GM19324 (cell line): ENCODE results near the gene RNF130.

ENCODE experiments used
- ATAC-seq: cut with Tn5 transposase; IDR thresholded peaks from one replicate; pipeline ENCODE4 v1.9.1; 2021; ENCODE audit warnings: mild to moderate bottlenecking, moderate library complexity; ENCODE audit not compliant: unreplicated experiment, low FRiP score

Gene RNF130

DNA sequence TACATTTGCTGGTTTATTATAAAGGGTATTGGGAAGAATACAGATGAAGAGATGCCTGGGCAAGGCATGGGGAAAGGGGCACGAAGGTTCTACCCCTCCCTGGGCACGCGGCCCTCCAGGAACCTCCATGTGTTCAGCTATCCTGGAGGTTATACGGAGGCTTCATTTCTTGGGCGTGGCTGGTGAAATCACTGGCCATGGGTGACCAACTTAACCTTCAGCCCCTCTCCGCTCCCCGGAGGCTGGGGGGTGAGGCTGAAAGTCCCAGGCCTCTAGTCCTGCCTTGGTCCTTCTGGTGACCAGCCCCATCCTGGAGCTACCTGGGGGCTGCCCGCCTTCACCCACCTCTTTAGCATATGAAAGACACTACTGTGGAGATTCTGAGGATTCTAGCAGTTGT lies 17.0 kb upstream of the RNF130 start:
- ATAC-seq, result no peak

DNA sequence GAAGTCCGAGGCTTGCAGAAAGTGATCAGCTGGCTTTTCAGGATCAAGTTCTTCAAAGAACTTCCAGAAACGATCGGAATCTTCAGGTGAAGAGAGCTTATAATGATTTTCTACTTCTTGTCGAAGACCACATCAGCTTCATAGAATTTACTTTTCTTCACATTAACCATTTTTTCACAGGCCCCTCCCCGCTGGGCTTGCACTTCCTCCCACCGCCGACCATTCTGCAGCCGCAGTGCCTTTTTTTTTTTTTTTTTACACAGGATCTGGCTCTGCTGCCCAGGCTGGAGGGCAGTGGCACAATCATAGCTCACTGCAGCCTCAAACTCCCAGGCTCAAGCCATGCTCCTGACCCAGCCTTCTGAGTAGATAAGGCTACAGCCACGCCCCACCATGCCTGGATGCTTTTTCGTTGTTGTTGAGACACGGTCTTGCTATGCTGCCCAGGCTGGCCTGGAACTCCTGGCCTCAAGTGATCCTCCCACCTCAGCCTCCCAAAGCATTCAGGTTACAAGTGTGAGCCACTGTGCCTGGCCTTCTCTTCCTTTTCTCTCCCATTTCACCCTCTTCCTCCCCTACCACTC lies 15.3 kb upstream of the RNF130 start:
- ATAC-seq, result no peak

DNA sequence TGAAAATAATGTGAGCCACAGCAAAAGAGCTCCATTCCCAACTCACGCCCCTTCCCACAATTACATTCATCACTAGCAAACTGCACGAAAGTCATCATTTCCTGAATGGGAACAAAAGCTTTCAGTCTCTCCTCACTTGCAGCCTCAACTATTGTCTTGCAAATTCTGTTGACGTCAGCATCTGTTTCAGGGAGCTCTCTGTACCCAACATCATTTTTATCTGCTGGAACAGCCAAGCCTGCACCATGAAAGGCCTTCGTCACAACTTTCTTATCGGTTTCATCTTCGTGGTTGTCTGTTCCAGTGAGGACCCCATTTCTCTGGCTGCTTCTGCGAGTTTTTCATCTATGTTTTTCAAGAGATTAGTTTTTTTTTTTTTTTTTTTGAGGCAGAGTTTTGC lies 14.3 kb upstream of the RNF130 start:
- no peak for ATAC-seq

DNA sequence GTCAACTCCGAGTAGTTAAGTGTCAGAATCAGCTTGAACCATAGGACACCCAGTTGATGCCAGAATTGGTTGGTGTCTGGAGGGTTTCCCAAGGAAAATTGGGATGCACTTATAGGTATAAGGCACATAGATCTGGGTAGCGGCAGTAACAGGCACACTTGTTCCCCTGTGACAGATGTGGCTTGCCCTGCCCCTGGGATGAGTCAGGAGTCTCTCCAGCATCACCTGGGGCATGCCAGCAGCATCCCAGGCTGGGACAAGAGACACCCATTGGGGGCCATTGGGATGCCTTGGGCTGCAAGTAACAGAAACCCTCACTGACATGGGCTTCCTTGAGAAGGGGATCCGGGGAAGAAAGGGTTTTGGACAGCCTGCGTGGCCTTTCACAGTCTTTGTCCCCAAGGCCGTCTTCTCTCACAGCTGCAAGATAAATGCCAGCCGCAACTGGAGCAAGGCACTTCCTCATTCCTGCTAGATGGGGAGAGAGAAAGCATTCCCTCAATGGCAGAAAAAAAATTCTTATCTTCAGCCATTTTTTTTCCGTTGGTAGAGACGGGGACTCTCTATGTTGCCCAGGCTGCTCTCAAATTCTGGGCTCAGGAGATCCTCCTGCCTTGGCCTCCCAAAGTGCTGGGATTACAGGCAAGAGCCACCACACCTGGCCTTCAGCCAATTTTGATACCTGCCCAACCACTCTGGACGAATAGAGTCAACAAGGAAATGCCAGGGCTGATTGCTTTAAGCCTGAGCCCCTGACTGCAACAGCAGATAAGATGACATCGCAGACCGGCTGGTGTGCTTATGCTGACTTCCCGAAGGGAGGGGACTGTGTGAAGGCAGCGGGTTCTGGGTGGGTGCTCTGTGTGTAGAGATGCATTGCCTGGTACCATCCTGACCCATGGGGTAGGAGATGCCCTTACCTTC lies 13.3 kb upstream of the RNF130 start:
- ATAC-seq, result no peak

DNA sequence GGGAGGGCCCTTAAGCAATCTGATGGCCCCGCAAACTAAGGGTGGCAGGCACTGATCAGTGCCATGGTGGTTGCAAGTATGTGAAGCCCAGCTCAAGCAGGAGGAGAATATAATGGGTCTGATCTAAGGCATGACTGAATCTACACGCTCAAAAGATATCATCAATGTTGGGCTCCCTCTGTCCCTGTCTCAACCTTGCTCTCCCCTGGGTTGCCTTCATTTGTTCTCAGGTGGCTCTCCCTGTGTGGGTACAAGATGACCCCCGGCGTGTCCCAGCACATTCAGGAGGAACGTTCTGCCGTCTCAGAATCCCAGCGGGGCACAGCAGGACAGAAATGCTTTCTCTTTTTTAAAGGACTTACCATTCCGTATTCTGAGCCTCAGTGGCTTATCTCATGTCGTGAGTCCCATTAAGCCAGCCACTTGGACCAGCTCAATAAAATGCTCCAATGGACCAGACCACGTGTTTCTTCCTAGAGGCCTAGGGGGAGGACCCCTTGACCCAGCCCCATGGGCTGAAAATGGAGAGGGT lies 12.0 kb upstream of the RNF130 start:
- ATAC-seq, result no peak

DNA sequence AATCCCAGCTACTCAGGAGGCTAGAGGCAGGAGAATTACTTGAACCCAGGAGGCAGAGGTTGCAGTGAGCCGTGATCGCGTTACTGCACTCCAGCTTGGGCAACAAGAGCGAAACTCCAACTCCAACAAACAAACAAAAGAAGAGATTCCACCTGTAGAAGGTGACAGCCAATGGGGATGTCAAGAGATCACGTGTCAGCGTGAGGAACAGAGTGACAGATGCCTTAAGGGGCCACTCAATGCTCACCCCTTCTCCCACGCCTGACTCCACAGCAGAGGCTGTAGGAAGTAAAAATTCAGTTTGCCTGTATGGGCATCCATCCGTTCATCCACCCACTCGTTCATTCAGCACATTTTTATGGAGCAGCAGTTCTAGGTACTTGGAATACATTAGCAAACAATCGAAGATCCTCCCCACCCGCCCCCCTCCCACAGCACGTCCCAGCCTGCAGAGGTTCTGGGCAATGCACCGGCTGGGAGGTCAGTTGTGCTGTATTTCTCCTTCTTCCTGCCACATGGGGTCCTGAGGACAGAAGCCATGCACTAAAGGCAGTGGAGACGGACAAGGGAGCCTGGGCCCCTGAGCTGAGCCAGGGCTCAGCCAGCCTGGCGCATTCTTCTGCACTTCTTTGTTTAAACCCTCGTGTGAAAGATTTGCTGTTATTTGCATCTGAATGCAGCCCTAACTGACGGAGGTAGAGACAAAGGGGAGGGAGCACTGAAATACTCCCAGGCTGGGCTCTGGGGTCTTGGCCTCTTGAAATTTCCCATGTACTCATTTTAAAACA lies 11.3 kb upstream of the RNF130 start:
- ATAC-seq, result no peak

DNA sequence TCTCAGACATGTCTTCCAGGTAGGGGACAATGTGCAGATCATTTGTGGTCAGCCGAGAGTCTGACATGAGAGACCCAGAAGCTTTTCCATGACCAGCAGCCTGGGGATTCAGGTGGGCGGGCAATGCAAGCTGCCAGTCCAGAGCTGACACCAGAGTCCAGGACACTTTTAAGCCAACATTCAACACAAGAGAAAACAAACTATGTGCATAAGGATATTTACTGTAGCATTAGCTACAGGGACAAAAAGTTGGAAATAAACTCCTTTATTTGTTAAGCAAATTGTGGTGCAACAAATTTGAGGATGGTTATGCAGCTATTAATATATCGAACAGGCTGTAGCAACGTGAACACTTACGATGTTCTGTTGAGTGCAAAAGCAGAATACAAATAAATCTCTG lies 9.9 kb upstream of the RNF130 start:
- ATAC-seq, result no peak

DNA sequence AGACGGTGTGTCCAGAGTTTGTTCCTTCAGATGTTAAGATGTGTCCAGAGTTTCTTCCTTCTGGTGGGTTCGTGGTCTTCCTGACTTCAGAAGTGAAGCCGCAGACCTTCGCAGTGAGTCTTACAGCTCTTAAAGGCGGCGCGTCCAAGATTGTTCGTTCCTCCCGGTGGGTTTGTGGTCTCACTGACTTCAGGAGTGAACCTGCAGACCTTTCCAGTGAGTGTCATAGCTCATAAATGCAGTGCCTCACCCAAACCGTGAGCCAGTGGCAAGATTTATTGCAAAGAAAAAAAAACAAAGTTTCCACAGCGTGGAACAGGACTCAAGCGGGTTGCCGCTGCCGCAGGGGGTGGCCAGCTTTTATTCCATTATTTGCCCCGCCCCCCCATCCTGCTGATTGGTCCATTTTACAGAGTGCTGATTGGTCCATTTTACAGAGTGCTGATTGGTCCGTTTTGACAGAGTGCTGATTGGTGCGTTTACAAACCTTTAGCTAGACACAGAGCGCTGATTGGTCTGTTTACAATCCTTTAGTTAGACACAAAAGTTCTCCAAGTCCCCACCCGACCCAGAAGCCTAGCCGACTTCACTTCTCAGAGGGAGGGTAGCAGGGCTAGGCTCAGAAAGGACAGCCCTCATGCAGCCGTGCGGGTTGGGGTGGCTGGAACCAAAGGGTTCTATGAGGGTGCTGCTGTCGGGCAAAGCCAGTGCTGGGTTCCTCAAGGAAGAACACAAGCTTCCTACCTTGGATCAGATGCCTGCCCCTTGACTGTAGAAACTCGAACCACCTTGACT lies 9.1 kb upstream of the RNF130 start:
- ATAC-seq, result no peak

DNA sequence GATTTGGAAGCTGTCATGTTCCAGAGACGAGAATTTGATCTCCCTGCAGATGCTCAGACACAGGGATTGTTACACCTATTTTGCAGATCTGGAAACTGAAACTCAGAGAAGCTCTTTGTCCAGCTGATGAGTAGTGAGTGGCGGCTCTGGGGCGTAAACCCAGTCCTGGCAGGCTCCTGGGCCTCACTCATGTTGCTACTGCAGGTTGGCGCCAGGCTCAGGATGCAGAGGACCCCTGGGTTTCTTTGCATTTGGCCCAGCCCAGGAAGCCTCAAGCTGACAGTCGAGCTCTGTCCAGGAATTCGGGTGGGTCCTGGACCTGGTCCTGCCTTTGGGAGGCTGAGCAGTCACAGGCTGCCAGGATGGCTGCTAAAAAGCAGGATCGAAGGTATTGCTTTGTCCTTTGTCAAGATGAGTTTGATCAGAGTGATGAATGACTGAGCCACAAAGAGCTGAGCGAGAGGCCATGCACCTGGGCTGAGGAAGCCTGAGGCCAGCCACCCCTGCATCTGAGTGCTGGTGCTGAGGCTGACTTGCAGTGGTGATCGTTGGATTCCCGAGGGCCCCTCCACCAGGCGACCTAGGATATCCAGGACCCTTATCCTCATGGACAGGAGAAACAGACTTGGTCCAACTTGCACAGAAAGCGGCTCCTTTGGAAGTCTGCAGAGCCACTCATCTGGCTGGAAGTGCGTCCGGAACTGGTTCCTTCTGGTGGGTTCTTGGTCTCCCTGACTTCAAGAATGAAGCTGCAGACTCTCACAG lies 8.3 kb upstream of the RNF130 start:
- ATAC-seq, result no peak

DNA sequence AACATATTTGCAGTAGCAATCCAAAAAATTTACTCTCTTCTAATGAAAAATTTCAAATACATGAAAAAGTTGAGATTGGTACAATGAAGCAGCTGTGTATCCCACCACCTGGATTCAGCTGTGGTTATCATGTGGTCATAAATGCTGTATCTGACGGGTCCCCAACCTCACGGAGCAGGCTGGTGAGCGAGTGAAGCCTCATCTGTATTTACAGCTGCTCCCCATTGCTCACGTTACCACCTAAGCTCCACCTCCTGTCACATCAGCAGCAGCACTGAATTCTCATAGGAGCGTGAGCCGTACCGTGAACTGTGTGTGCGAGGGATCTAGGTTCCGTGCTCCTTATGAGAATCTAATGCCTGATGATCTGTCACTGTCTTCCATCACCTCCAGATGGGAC lies 6.8 kb upstream of the RNF130 start:
- no peak for ATAC-seq

DNA sequence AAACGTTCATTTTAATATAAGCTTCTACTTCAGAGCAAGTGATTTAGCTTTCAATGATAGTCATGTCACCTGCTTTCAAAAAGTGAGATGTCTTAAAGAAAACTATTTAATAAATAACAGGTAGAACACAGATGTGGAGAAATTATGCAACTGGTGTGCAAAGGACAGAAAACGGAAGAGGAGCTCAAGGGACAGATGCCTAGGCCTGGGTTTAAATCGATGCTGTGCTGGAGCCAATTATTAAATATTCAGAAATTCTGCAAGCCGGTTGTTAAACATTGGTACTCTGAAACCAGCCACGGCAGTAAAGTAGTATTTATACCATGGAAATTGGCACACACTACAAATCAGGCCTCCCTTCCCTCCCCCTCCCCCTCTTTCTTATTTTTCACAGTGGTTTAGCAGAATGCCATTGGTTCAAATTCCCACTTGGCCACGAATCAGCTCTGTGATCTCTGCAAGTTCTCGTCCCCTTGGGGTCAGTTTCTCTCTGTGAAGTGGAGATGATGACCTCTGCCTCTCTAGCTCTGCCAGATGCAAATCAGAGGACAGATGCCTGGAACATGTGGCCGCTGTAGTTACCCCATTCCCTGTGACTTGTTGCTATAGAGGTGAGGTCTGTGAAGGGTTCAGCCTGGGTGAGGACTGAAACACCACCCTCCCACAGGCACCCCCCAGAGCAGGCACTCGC lies 6.2 kb upstream of the RNF130 start:
- ATAC-seq, result no peak

DNA sequence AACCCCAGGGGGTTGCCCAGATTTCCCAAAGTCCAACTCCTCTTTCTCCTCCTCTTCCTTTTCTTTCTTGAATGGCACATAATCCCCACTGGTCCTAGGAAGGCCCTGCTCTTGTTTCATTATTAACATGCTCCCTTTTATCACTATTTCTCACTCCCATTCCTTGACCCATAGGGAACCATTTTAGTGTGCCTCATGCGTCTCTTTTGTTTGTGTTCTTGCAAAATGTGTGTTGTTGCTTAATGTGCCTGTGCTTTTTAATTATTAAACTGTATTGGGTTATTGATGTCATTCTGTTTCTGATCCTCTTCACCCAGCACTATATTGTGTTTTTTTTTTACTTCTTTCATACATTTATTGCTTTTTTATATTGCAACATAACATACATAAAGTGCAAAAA lies 4.1 kb upstream of the RNF130 start:
- ATAC-seq, result no peak

DNA sequence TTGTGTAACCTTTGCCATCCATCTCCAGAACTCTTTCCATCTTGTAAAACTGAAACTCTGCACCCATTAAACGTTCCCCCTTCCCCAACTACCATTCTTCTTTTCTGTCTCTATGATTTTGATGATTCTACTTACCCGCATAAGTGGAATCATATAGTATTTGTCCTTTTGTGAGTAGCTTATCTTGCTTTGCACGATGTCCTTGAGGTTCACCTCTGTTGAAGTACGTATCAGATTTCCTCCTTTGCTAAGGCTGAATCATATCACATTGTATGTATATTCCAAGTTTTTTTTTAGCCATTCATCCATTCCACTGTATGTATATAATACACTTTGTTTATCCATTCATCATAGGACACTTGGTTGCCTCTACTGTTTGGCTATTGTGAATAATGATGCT lies 2.9 kb upstream of the RNF130 start:
- no peak for ATAC-seq

DNA sequence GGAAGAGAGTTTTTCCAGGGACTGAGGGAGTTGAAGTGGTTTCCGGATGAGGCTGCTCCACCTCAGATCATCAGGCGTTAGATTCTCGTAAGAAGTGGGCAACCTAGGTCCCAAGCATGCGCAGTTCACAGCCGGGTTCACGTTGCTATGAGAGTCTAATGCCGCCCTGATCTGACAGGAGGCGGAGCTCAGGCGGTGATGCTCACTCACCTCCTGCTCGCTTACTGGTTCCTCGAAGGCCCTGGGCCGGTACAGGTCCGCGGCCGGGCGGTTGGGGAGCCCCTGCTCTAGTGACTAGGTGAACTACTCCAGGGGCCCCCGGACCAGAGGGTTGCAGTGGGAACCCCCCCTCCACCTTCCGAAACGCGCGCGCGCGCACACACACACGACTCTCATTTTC lies 997 bp upstream of the RNF130 start:
- no peak for ATAC-seq

DNA sequence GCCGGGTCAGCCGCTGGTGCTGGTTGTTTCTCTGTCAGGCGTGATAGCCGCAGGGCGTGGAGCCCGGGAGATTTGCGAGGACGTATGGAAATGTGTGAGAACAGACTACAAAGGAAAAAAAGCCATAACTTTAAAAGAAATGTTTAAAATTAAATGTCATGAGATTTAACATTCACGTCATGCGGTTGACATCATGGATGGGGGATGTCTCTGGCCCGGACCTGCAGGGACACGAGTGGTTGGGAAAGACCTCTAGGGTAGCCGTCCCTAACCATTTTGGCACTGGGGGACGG lies 643 bp upstream of the RNF130 start:
- ATAC-seq, result no peak

DNA sequence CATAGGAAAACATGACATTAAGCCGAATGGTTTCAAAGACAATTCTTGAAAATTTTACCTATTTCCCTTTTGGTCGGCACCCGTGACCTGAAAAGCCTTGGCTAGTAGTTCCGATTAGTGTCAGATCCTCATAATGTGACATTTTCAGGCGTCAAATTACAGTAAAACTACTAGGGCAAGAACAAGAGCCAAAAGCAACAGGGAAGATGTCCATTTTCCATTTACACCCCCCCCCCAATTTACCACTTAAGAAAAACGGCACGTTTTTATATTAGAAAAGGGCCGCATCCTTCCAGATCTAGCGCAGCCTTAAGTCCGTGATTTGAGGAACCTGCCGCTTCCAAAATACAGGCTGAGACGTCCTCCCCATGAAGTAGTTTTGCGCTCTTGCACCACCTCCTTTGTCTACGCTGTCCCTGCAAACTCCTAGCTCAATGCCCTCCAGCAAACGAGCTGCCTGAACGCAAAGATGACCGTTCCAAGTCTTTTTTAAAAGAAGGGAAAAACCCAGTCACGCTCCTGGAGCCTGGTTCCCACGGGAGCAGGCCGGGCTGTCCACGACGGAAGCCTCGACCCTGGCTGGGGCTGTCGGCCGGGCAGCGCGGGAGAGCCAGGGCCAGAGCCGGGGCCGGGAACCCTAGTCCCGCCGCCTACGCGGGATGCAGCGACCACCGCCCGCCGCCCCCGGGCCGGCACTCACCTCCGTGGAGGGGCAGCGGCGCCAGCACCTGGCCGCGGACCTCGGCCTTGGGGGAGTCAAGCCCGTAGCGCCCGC lies 616 bp downstream of the RNF130 start:
- ATAC-seq, result no peak

DNA sequence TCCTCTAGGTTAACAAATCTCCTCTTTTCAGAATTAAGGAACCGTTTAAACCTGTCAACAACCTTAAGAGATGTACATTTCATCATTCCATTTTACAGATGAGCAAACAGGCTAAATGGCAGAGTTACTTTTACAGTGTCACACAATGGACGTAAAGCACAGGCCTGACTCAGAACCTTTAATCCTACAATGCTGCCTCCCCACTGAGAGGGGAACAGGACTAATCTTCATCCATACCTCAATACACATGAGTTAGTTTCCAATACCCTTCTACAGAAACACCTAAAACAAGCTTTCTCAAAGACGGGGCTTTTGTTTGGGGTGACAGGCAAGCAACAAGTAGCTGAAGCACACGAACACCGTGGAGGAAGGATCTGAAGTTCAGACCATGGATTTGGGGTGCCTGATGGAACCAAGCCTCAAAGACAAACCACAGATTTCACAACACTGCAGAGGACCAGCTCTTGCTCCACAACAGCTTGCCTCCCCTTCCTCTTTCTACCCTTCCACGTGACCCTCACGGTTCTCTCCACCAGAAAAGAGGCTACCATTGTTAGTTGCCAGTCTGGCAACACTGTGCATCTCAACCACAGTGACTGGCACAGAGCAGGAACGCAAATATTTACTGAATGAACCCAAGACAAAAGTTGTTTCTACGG lies 1.8 kb downstream of the RNF130 start:
- no peak for ATAC-seq

DNA sequence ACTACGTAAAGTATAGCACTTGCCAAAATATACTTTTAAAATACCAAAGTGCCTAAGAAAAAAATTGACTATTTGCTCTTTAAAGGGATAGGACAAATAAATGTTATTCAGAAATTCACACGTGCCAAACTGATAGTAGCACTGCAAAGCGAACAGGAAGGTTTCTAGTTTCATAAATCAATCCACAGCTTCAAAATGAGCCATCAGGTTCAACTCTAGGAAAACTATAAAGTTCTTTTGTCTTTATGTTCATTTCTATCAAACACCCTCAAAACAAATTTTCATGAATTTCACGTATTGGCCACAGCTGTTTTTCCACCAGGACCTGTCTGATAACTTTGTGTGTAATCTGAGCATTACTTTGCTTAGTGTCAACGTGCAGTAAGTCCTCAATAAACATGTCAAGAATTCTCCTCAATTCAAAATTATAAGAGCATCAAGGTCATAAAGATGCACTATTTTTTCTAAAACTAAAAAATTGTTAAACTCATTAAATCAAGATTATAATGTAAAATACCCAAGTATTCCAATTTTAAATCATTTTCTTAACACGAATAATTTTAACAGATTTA lies 3.0 kb downstream of the RNF130 start:
- no peak for ATAC-seq
